HT-29 (cell line): ENCODE results near the gene DTX3. TPM values are rescaled to one million over a fixed set of nuclear protein-coding genes. Genes with fewer than 3 reads are reported as not detected.

Experiments
- total RNA-seq: library from RNA; depleted of rRNA; stranded (reverse); fragments of >200 nt; shearing (Covaris generic); gene quantifications from 2 replicates; pipeline ENCODE4 v1.2.3, GENCODE V29; 2014; rRNA removed

Gene DTX3
- total RNA-seq, 1 experiment from 2014 or later: not detected

Other genes starting within 250 kb of the DTX3 start
- 23.3 and 25.3 TPM in 2 replicates for gene R3HDM2, start 173.8 kb upstream of the DTX3 start, total RNA-seq
- not detected in 2 replicates for gene INHBC, start 170.0 kb upstream of the DTX3 start, total RNA-seq
- 0.34 and 0.41 TPM in 2 replicates for gene INHBE, start 149.5 kb upstream of the DTX3 start, total RNA-seq
- gene GLI1, start 145.0 kb upstream of the DTX3 start, total RNA-seq: 2.0 and 4.2 TPM in 2 replicates
- 1.5 and 3.4 TPM in 2 replicates for gene ARHGAP9, start 125.0 kb upstream of the DTX3 start, total RNA-seq
- gene MARS1, start 116.8 kb upstream of the DTX3 start, total RNA-seq: 174 and 202 TPM in 2 replicates
- 26.9 and 39.0 TPM in 2 replicates for gene DDIT3, start 84.3 kb upstream of the DTX3 start, total RNA-seq
- 18.0 and 23.0 TPM in 2 replicates for gene MBD6, start 82.0 kb upstream of the DTX3 start, total RNA-seq
- 58.6 and 62.3 TPM in 2 replicates for gene DCTN2, start 57.6 kb upstream of the DTX3 start, total RNA-seq
- not detected in 2 replicates for gene KIF5A, start 54.8 kb upstream of the DTX3 start, total RNA-seq
- 30.8 and 37.2 TPM in 2 replicates for gene PIP4K2C, start 13.6 kb upstream of the DTX3 start, total RNA-seq
- gene ARHGEF25, start 6.6 kb downstream of the DTX3 start, total RNA-seq: 0.25 TPM in 1 of 2 replicates, not detected in the other
- gene B4GALNT1, start 28.4 kb downstream of the DTX3 start, total RNA-seq: 3.1 and 5.8 TPM in 2 replicates
- gene OS9, start 89.3 kb downstream of the DTX3 start, total RNA-seq: 94.5 and 105 TPM in 2 replicates
- 1.9 and 4.0 TPM in 2 replicates for gene AGAP2, start 133.9 kb downstream of the DTX3 start, total RNA-seq
- 35.0 and 42.9 TPM in 2 replicates for gene TSPAN31, start 140.2 kb downstream of the DTX3 start, total RNA-seq
- gene CDK4, start 147.5 kb downstream of the DTX3 start, total RNA-seq: 310 and 345 TPM in 2 replicates
- 9.4 and 12.3 TPM in 2 replicates for gene MARCHF9, start 150.3 kb downstream of the DTX3 start, total RNA-seq
- gene CYP27B1, start 162.3 kb downstream of the DTX3 start, total RNA-seq: 7.0 and 11.0 TPM in 2 replicates
- 25.7 and 34.0 TPM in 2 replicates for gene METTL1, start 167.3 kb downstream of the DTX3 start, total RNA-seq
- gene EEF1AKMT3, start 167.8 kb downstream of the DTX3 start, total RNA-seq: 1.1 and 6.9 TPM in 2 replicates
- 60.6 and 63.6 TPM in 2 replicates for gene TSFM, start 178.0 kb downstream of the DTX3 start, total RNA-seq
- 0.73 and 1.5 TPM in 2 replicates for gene AVIL, start 213.9 kb downstream of the DTX3 start, total RNA-seq
- 38.5 and 40.7 TPM in 2 replicates for gene CTDSP2, start 241.9 kb downstream of the DTX3 start, total RNA-seq